SK-N-SH treated with all-trans-retinoic acid at 6 μM for 48 hours (cell line): ENCODE measurements around the gene ZNF692.

Experiments used
- CREB5 ChIP-seq: fragments of 250-450 bp; sonication (Bioruptor Pico); IDR thresholded peaks from 2 replicates; pipeline ENCODE4 v1.5.1; 2020; ENCODE audit warnings: low read depth, mild to moderate bottlenecking, moderate library complexity
- PATZ1 ChIP-seq: fragments of 250-450 bp; sonication (Bioruptor Pico); IDR thresholded peaks from 2 replicates; pipeline ENCODE4 v1.8.0; 2020; ENCODE audit warnings: mild to moderate bottlenecking, moderate library complexity, borderline replicate concordance
- RARB ChIP-seq: fragments of 250-450 bp; sonication (Bioruptor Pico); IDR thresholded peaks from 2 replicates; pipeline ENCODE4 v1.8.0; 2021; ENCODE audit warnings: mild to moderate bottlenecking, moderate library complexity
- TOX ChIP-seq: fragments of 250-450 bp; sonication (Bioruptor Pico); IDR thresholded peaks from 2 replicates; pipeline ENCODE4 v1.8.0; 2021; ENCODE audit warnings: mild to moderate bottlenecking, moderate library complexity, borderline replicate concordance
- ZFP3 ChIP-seq: fragments of 250-450 bp; sonication (Bioruptor Pico); IDR thresholded peaks from 2 replicates; pipeline ENCODE4 v1.5.0; 2020; ENCODE audit warnings: mild to moderate bottlenecking, moderate library complexity
- TF ChIP-seq, protein P1 (sequence below): fragments of 250-450 bp; sonication (Bioruptor Pico); IDR thresholded peaks from 2 replicates; pipeline ENCODE4 v1.5.1; 2021; ENCODE audit warnings: mild to moderate bottlenecking, moderate library complexity

GRCh38 chr1:248825909-248826760 lies 32.8 kb downstream of the ZNF692 start, which contains the start of gene SH3BP5L:
- TF ChIP-seq RARB (CRISPR knock-in tag) (no peak), ZFP3 (CRISPR knock-in tag) (no peak), TOX (no peak), CREB5 (CRISPR knock-in tag) (no peak), PATZ1 (CRISPR knock-in tag) (no peak)
- TF ChIP-seq, protein P1, sequence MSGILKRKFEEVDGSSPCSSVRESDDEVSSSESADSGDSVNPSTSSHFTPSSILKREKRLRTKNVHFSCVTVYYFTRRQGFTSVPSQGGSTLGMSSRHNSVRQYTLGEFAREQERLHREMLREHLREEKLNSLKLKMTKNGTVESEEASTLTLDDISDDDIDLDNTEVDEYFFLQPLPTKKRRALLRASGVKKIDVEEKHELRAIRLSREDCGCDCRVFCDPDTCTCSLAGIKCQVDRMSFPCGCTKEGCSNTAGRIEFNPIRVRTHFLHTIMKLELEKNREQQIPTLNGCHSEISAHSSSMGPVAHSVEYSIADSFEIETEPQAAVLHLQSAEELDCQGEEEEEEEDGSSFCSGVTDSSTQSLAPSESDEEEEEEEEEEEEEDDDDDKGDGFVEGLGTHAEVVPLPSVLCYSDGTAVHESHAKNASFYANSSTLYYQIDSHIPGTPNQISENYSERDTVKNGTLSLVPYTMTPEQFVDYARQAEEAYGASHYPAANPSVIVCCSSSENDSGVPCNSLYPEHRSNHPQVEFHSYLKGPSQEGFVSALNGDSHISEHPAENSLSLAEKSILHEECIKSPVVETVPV (CRISPR knock-in tag) = no peak
